Neural cell (in vitro differentiated cells): ENCODE measurements around the gene BCAP31.

ENCODE experiments used
- EZH2 ChIP-seq: fragments of 200-600, 300-800 bp; shearing (Covaris generic), sonication (generic); IDR thresholded peaks from 2 replicates; pipeline ENCODE4 v1.6.1; 2014; ENCODE audit warnings: antibody characterized with exemption, low read length, borderline replicate concordance, mild to moderate bottlenecking; ENCODE audit not compliant: insufficient read depth, poor library complexity, severe bottlenecking
- MXI1 ChIP-seq: fragments of 450-650 bp; conservative IDR thresholded peaks from 2 replicates; pipeline ENCODE4 v1.6.1; 2014; ENCODE audit warnings: antibody characterized with exemption, mild to moderate bottlenecking; ENCODE audit not compliant: poor library complexity, severe bottlenecking
- POLR2AphosphoS5 ChIP-seq: IDR thresholded peaks from 2 replicates; pipeline ENCODE4 v1.6.1; 2012
- RAD21 ChIP-seq: fragments of 450-650 bp; conservative IDR thresholded peaks from 2 replicates; pipeline ENCODE4 v1.6.1; 2014; ENCODE audit warnings: antibody characterized with exemption, mild to moderate bottlenecking, moderate library complexity
- SMC3 ChIP-seq: fragments of 450-650 bp; conservative IDR thresholded peaks from 2 replicates; pipeline ENCODE4 v1.6.1; 2014; ENCODE audit warnings: antibody characterized with exemption, mild to moderate bottlenecking, moderate library complexity; ENCODE audit not compliant: poor library complexity
- TAF1 ChIP-seq: IDR thresholded peaks from 2 replicates; pipeline ENCODE4 v1.6.1; 2012; ENCODE audit warnings: low read depth
- TF ChIP-seq, protein P1 (sequence below): fragments of 450-650 bp; IDR thresholded peaks from 2 replicates; pipeline ENCODE4 v1.5.1; 2014; ENCODE audit warnings: antibody characterized with exemption, mild to moderate bottlenecking, moderate library complexity; ENCODE audit not compliant: poor library complexity, severe bottlenecking

GRCh38 chrX:153688911-153689590 is 35.1 kb downstream of the BCAP31 start:
- TF ChIP-seq, protein P1, sequence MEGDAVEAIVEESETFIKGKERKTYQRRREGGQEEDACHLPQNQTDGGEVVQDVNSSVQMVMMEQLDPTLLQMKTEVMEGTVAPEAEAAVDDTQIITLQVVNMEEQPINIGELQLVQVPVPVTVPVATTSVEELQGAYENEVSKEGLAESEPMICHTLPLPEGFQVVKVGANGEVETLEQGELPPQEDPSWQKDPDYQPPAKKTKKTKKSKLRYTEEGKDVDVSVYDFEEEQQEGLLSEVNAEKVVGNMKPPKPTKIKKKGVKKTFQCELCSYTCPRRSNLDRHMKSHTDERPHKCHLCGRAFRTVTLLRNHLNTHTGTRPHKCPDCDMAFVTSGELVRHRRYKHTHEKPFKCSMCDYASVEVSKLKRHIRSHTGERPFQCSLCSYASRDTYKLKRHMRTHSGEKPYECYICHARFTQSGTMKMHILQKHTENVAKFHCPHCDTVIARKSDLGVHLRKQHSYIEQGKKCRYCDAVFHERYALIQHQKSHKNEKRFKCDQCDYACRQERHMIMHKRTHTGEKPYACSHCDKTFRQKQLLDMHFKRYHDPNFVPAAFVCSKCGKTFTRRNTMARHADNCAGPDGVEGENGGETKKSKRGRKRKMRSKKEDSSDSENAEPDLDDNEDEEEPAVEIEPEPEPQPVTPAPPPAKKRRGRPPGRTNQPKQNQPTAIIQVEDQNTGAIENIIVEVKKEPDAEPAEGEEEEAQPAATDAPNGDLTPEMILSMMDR = no peak
- TF ChIP-seq RAD21 (no peak), SMC3 (no peak), TAF1 (no peak), EZH2 (no peak), POLR2AphosphoS5 (no peak), MXI1 (no peak)
